Activated CD4-positive, alpha-beta T cell treated with anti-CD3 and anti-CD28 coated beads, Interleukin-2, amount 10 ng/mL, durations not matched to agents 24 days and 14 days (primary cell): Measurements from ENCODE around the gene KSR2. TPM values are rescaled to one million over a fixed set of nuclear protein-coding genes. Genes with fewer than 3 reads are reported as not detected.

ENCODE experiments used
- DNase-seq: peaks from one replicate; pipeline ENCODE4 v3.0.0; 2022
- H3K27ac Mint-ChIP-seq: one replicate; pipeline ENCODE4 v1.8.0; 2022; ENCODE audit warnings: mild to moderate bottlenecking, mixed read lengths
- H3K27me3 Mint-ChIP-seq: one replicate; pipeline ENCODE4 v1.8.0; 2022; ENCODE audit warnings: mixed read lengths
- H3K36me3 Mint-ChIP-seq: one replicate; pipeline ENCODE4 v1.8.0; 2022; ENCODE audit warnings: low read depth, mild to moderate bottlenecking, mixed read lengths
- H3K4me1 Mint-ChIP-seq: one replicate; pipeline ENCODE4 v1.8.0; 2021; ENCODE audit warnings: mixed read lengths
- H3K4me3 Mint-ChIP-seq: one replicate; pipeline ENCODE4 v1.8.0; 2022; ENCODE audit warnings: mild to moderate bottlenecking, moderate library complexity, mixed read lengths
- H3K9me3 Mint-ChIP-seq: one replicate; pipeline ENCODE4 v1.8.0; 2021; ENCODE audit warnings: mixed read lengths
- intact Hi-C: fragments of 100-400 bp; cut with micrococcal nuclease; formaldehyde crosslinking; loops from one replicate; pipeline ENCODE4 v1.15.1; 2023
- total RNA-seq: library from RNA; stranded (reverse); gene quantifications from 2 replicates; pipeline ENCODE4 v1.2.3, GENCODE V29; 2022

Gene KSR2
- total RNA-seq, 1 donor from 2014 or later: 0.02 TPM

GRCh38 chr12:117933545-117933944 lies 35.2 kb downstream of the KSR2 start:
- no peak overlapping the region for H3K4me3 Mint-ChIP-seq

GRCh38 chr12:117926391-117926899 lies 42.3 kb downstream of the KSR2 start:
- no peak overlapping the region for H3K4me3 Mint-ChIP-seq
- H3K27me3 Mint-ChIP-seq: peaks cover 2% of the 10 kb centered on the region
- H3K4me1 Mint-ChIP-seq: no peaks in the 10 kb centered on the region
- H3K36me3 Mint-ChIP-seq: no peaks in the 10 kb centered on the region
- intact Hi-C loops: no loop called here
- no peak overlapping the region for H3K27ac Mint-ChIP-seq
- no peak for DNase-seq
- H3K9me3 Mint-ChIP-seq: peaks cover 3% of the 10 kb centered on the region

More at GRCh38 chr12:117933545-117933944, 35.2 kb downstream of the KSR2 start:
- no peaks in the 10 kb centered on the region for H3K27me3 Mint-ChIP-seq
- H3K27ac Mint-ChIP-seq: no peak overlapping the region
- no peaks in the 10 kb centered on the region for H3K4me1 Mint-ChIP-seq
- intact Hi-C loops: no loop called here
- H3K9me3 Mint-ChIP-seq: peaks cover 3% of the 10 kb centered on the region
- H3K36me3 Mint-ChIP-seq: no peaks in the 10 kb centered on the region
- DNase-seq: no peak

GRCh38 chr12:117921929-117922777 lies 46.6 kb downstream of the KSR2 start:
- peaks cover 2% of the 10 kb centered on the region for H3K27me3 Mint-ChIP-seq
- intact Hi-C loops: no loop called here
- H3K4me3 Mint-ChIP-seq: no peak overlapping the region
- no peaks in the 10 kb centered on the region for H3K36me3 Mint-ChIP-seq
- H3K4me1 Mint-ChIP-seq: no peaks in the 10 kb centered on the region
- no peak overlapping the region for H3K27ac Mint-ChIP-seq
- H3K9me3 Mint-ChIP-seq: no peaks in the 10 kb centered on the region
- no peak for DNase-seq

GRCh38 chr12:117919479-117919878 lies 49.3 kb downstream of the KSR2 start:
- Mint-ChIP-seq H3K4me1 (no peaks in the 10 kb centered on the region), H3K4me3 (no peak overlapping the region), H3K9me3 (no peaks in the 10 kb centered on the region), H3K27ac (no peak overlapping the region), H3K27me3 (no peaks in the 10 kb centered on the region), H3K36me3 (no peaks in the 10 kb centered on the region)
- intact Hi-C loops: no loop called here
- DNase-seq: no peak

DNA sequence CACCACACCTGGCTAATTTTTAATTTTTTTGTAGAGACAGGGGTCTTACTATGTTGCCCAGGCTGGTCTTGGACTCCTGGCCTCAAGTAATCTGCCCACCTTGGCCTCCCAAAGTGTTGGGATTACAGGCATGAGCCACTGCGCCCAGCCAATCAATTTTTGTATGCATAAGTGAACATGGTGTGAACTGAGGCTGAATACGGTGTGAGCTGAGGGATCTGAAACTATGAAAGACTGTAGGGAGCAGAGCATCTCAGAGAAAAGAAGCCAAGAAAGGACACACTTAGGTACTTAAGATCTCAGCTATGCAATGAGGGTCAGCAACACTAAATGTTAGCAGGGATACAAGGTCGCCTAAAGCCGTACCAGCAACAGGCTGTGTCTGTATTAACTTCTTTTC lies 54.1 kb downstream of the KSR2 start:
- no peaks in the 10 kb centered on the region for H3K27me3 Mint-ChIP-seq
- intact Hi-C loops: no loop called here
- no peak for DNase-seq
- H3K4me3 Mint-ChIP-seq: no peak overlapping the region
- no peaks in the 10 kb centered on the region for H3K36me3 Mint-ChIP-seq
- H3K4me1 Mint-ChIP-seq: no peaks in the 10 kb centered on the region
- H3K27ac Mint-ChIP-seq: no peak overlapping the region
- H3K9me3 Mint-ChIP-seq: peaks cover 8% of the 10 kb centered on the region

DNA sequence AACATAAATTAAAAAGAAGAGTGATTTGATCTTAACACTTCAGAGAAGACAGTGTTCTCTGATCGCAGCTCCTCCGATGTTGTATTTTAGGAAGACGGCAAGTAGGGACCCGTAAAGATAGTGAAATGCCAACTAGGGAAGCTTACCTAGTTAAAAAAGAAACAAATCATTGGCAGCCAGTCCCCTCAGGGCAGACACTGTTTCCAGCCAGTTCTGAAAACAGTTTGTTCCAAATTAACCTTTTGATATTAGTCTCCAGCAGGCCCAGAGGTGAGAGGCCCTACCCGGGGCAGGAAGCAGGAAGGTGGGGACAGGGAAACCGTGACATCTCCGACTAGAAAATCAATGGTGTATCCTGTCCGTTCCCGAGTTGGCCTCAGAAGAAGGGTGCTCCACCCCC lies 56.0 kb downstream of the KSR2 start:
- Mint-ChIP-seq H3K9me3 (peaks cover 8% of the 10 kb centered on the region), H3K27me3 (no peaks in the 10 kb centered on the region), H3K4me3 (no peak overlapping the region), H3K36me3 (no peaks in the 10 kb centered on the region), H3K4me1 (no peaks in the 10 kb centered on the region), H3K27ac (no peak overlapping the region)
- no peak for DNase-seq
- intact Hi-C loops: no loop called here

DNA sequence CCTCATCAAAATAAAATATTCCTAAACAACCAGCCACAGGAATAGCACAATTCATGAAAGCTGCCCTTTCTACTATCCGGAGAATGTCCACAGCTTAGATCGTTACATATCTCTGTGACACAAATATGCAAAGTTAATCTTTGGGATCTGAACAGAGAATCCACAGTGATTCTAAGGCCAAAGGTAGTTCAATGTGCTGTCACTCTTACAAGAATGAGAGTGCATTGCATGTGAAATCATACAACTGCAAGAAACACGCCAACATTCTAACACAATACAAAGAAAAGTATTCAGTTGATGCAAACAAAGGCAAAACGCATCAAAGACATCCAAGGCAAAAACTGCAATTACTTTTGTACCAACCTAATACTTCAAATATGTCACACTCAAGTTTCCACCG lies 60.4 kb downstream of the KSR2 start:
- H3K4me3 Mint-ChIP-seq: no peak overlapping the region
- H3K4me1 Mint-ChIP-seq: no peaks in the 10 kb centered on the region
- intact Hi-C loops: no loop called here
- H3K27ac Mint-ChIP-seq: no peak overlapping the region
- H3K27me3 Mint-ChIP-seq: no peaks in the 10 kb centered on the region
- H3K9me3 Mint-ChIP-seq: peaks cover 8% of the 10 kb centered on the region
- no peak for DNase-seq
- no peaks in the 10 kb centered on the region for H3K36me3 Mint-ChIP-seq

DNA sequence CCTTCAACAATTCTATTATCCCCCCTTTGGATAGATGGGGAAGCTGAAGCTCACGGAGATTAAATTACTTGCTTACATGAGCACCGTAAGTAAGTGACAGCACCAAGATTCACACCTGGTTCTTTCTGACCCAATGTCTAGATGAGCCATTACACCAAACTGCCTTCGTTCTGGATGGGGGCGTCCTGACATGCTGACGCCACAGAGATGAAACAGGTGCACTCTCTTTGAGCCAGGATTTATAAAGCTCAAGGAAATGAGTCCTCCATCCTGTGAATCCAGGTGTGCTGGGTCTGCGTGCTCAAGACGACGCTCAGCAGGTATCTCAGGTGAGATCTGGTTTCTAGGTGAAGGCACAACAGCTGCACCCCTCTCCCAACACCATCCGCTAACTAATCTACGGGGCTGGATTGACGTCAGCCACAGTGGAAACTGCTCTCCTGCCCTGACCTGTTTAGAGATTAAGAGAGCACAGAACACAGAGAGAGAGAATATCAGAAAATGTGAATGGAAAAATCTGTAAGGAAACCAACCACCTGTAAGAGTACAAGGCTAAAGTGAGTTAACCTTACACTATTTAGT lies 61.6 kb downstream of the KSR2 start:
- Mint-ChIP-seq H3K36me3 (no peaks in the 10 kb centered on the region), H3K27me3 (no peaks in the 10 kb centered on the region), H3K9me3 (peaks cover 6% of the 10 kb centered on the region), H3K4me3 (no peak overlapping the region), H3K4me1 (no peaks in the 10 kb centered on the region), H3K27ac (no peak overlapping the region)
- no peak for DNase-seq
- intact Hi-C loops: no loop called here

DNA sequence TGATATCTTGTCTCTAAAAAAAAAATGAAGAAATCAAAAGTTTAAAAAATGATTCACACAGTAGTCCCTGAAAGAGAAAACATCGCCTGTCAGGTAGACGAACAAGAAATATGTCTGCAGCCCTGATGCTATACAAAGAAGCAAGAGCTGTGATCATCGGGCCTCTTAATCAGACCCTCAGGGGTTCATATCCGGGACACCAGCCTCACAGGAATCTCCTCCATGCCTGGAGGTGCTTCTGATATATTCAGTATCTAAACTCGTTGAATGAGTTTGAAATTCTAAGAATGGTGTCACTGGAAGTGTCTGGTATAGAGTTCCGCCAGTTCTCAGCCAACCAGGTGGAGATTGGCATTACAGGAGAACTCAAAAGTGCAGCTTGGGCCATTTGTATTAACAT lies 64.7 kb downstream of the KSR2 start:
- no peak overlapping the region for H3K27ac Mint-ChIP-seq
- H3K4me3 Mint-ChIP-seq: no peak overlapping the region
- H3K27me3 Mint-ChIP-seq: no peaks in the 10 kb centered on the region
- intact Hi-C loops: no loop called here
- H3K36me3 Mint-ChIP-seq: no peaks in the 10 kb centered on the region
- H3K9me3 Mint-ChIP-seq: peaks cover 3% of the 10 kb centered on the region
- no peak for DNase-seq
- H3K4me1 Mint-ChIP-seq: no peaks in the 10 kb centered on the region

DNA sequence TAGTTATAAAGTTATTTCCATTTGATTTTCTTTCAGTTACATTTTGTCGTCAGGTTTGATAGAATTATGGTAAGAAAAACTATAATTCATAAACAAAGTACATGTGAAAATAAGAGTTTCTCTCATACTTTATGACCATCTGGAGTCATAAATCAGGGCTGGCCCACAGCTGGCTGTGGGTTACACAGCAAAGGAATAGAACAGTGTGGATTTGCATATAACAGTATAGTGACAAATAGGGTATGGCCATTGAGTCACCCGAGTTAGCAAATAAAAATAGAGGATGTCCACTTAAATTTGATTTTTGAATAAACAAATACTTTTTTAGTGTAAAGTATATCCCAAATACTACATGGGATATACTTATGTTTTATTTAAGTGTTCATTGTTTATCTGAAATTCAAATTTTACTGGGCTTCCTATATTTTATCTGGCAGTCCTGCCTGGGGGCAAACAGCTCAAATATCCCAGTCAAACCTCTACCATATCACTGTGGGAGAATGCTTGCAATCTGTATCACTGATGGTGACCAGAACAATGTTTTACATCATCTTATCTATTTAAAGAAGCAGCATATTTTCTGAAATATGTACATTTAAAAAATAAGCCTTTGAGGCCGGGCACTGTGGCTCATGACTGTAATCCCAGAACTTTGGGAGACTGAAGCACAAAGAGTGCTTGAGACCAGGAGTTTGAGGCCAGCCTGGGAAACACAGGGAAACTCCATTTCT lies 65.5 kb downstream of the KSR2 start:
- intact Hi-C loops: no loop called here
- no peak overlapping the region for H3K27ac Mint-ChIP-seq
- H3K4me1 Mint-ChIP-seq: no peaks in the 10 kb centered on the region
- no peak for DNase-seq
- no peaks in the 10 kb centered on the region for H3K27me3 Mint-ChIP-seq
- no peak overlapping the region for H3K4me3 Mint-ChIP-seq
- no peaks in the 10 kb centered on the region for H3K36me3 Mint-ChIP-seq
- peaks cover 3% of the 10 kb centered on the region for H3K9me3 Mint-ChIP-seq

GRCh38 chr12:117901631-117902030 lies 67.2 kb downstream of the KSR2 start:
- Mint-ChIP-seq H3K27me3 (no peaks in the 10 kb centered on the region), H3K4me1 (no peaks in the 10 kb centered on the region)
- no peak for DNase-seq

DNA sequence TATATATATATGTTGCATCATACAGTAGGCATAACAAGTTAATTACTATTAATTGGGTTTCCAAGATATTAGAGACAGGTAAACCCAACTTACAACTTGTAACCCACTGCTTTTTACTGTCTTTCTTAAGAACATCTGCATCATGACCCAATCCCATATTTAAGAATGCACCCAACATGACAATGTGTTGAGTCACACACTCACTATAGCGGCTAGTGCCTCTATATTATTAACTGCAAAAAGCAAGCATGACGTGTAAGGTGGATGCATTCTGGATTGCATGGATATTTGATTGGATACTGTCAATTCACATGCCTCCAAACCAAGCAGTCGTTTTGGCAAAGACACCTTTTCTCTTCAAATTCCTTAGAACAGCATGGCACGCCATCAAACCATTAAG lies 68.2 kb downstream of the KSR2 start:
- intact Hi-C loops: no loop called here
- H3K4me3 Mint-ChIP-seq: no peak overlapping the region
- no peaks in the 10 kb centered on the region for H3K4me1 Mint-ChIP-seq
- H3K27ac Mint-ChIP-seq: no peak overlapping the region
- H3K36me3 Mint-ChIP-seq: no peaks in the 10 kb centered on the region
- no peaks in the 10 kb centered on the region for H3K27me3 Mint-ChIP-seq
- no peak for DNase-seq
- peaks cover 3% of the 10 kb centered on the region for H3K9me3 Mint-ChIP-seq

More at GRCh38 chr12:117901631-117902030, 67.2 kb downstream of the KSR2 start:
- Mint-ChIP-seq H3K9me3 (peaks cover 3% of the 10 kb centered on the region), H3K36me3 (no peaks in the 10 kb centered on the region), H3K27ac (no peak overlapping the region), H3K4me3 (no peak overlapping the region)
- intact Hi-C loops: no loop called here

DNA sequence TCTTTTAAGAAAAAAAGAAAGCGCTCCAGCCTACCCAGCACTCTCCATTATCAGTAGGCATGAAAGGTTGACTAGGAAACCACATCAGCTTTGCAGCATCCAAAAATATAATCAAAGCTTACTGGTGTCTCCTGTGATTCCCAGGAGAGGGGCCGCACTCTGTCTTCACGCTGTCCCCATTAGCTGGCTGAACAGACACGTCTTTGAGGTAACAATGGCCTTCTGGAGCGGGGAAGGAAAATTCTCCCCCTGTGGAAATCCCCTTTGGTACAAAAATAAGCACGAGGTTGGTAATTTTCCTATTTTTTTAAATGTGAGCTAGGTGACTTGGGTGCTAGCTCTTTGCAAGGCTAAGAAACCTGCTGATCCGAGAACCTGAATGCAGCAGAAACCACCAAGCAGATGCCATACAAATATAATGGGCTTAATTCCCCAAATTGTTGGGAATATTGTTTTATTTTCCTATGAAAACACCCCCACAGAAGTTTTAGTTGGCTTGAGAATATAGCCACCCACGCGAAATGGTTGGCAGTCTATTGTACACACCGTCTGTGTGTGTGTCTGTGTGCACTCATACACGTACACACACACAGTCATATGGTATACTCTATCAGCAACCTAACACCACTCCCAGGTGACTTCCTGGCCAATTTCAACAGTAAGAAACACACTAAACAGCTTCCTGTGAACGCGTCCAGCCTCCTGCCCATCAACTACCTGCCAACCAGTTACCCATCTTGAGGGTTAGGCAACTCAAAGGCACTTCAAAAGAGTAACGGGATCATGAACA lies 71.2 kb downstream of the KSR2 start:
- H3K27ac Mint-ChIP-seq: no peak overlapping the region

More for the DNA sequence above, 71.2 kb downstream of the KSR2 start:
- H3K27me3 Mint-ChIP-seq: no peaks in the 10 kb centered on the region
- intact Hi-C loops: no loop called here
- no peaks in the 10 kb centered on the region for H3K36me3 Mint-ChIP-seq
- H3K4me1 Mint-ChIP-seq: no peaks in the 10 kb centered on the region
- H3K4me3 Mint-ChIP-seq: no peak overlapping the region
- DNase-seq: no peak
- peaks cover 3% of the 10 kb centered on the region for H3K9me3 Mint-ChIP-seq
